GM19043 (cell line): Measurements from ENCODE around the gene ARMC6.

ENCODE experiments used
- ATAC-seq: cut with Tn5 transposase; IDR thresholded peaks from one replicate; pipeline ENCODE4 v1.9.1; 2021; ENCODE audit warnings: low read depth; ENCODE audit not compliant: unreplicated experiment

ARMC6 gene

GRCh38 chr19:19053508-19054314 lies 20.3 kb downstream of the ARMC6 start:
- ATAC-seq, result no peak

- ATAC-seq, result no peak
Observed at GRCh38 chr19:19054315-19054938, 21.0 kb downstream of the ARMC6 start.

GRCh38 chr19:19054939-19055440 lies 21.6 kb downstream of the ARMC6 start:
- no peak for ATAC-seq

- no peak for ATAC-seq
Observed at GRCh38 chr19:19055701-19056100, 22.3 kb downstream of the ARMC6 start.

GRCh38 chr19:19056636-19057275 lies 23.4 kb downstream of the ARMC6 start:
- ATAC-seq, result no peak

- no peak for ATAC-seq
Observed at GRCh38 chr19:19057317-19057716, 23.9 kb downstream of the ARMC6 start.

GRCh38 chr19:19057720-19058119 lies 24.3 kb downstream of the ARMC6 start:
- no peak for ATAC-seq

GRCh38 chr19:19059018-19059836 lies 25.8 kb downstream of the ARMC6 start:
- ATAC-seq, result no peak

GRCh38 chr19:19059837-19060611 lies 26.6 kb downstream of the ARMC6 start:
- no peak for ATAC-seq

- no peak for ATAC-seq
Observed at GRCh38 chr19:19061506-19061905, 28.1 kb downstream of the ARMC6 start.

- ATAC-seq, result no peak
Observed at GRCh38 chr19:19062454-19063182, 29.2 kb downstream of the ARMC6 start.

GRCh38 chr19:19063183-19064097 lies 30.0 kb downstream of the ARMC6 start, which contains the start of gene SLC25A42:
Gene SLC25A42 (plus strand): TSS chr19:19063994. CDS start chr19:19096125, 32,131 bp downstream.
- ATAC-seq, result peak; percentile 95

- no peak for ATAC-seq
Observed at GRCh38 chr19:19064098-19064722, 30.8 kb downstream of the ARMC6 start.

GRCh38 chr19:19064811-19065745 lies 31.7 kb downstream of the ARMC6 start:
- ATAC-seq, result no peak

- no peak for ATAC-seq
Observed at GRCh38 chr19:19067276-19068072, 34.1 kb downstream of the ARMC6 start.
